GM18502 (cell line): ENCODE measurements around the gene MATN3.

Source experiments
- ATAC-seq: cut with Tn5 transposase; IDR thresholded peaks from one replicate; pipeline ENCODE4 v1.9.1; 2021; ENCODE audit warnings: mild to moderate bottlenecking; ENCODE audit not compliant: unreplicated experiment, poor library complexity

Gene MATN3

DNA sequence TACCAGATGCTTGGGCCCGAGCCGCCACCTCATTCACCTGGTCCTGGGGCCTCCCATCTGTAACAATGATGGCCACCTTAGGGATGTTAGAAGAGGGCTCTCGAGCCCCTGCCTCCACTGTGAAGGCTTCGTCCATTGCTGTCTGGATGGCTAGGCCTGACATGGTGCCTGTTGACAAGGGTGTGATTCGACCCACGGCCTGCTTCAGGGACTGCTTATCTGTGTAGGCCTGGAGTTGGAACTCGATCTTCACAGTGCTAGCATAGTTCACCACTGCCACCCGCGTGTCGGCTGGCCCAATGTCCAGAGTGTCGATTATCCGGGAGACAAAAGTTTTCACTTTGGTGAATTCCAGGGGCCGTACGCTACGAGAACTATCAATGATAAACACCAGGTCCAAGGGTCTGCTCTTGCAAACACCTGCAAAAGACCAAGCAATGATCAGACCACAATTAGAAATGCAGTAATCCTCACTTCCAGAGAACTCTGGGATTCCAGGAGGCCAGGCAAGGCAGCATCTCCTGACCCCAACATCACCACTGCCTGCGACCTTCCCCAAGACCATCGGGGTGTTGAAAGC is 6.5 kb downstream of the MATN3 start:
- no peak for ATAC-seq

DNA sequence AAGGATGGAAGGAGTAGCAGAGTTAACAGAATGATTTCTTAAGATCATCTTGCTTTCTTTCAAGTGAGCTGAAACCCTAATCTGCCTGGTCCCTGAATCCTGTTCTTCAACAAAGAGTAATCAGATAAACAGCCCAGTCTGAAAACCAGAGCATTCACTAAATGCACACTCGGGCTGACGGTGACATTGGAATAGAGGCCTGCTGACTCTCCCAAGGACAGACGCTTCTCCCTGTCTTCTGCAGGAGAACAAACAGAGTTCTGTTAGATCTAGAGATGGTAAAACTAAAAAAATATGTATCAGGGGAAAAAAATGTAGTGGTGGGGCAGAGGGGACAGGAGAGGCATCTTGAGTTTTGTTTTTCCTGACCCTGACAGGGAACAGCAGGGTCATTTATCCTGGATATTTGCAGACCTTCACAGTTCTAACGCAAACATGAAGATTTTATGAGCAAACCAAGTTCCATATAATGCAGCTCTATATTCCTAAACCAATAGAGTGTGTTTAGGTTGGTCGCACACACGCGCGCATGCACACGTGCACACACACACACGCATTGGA is 7.3 kb downstream of the MATN3 start:
- ATAC-seq: no peak

DNA sequence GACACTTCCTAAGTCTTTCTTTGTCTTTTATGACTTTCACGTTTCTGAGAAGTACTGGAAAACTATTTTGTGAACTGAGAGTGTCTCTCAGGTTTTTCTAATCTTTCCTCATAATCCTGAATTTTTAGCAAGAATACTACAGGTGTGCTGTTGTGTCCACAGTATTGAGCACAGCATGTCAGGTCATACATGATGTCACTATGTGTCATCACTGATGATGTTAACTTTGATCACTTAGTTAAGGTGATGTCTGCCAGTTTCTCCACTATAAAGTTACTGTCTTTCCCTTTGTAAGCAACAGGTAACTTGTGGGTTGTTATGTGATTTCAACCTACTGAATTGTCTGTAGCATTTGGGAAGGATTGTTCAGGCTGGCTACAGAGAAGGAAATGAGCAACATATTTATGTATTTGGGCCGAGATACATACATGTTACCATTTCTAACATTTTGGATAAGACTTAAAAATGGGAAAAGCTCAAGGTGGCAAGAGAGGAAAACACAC is 11.1 kb downstream of the MATN3 start:
- ATAC-seq: no peak

DNA sequence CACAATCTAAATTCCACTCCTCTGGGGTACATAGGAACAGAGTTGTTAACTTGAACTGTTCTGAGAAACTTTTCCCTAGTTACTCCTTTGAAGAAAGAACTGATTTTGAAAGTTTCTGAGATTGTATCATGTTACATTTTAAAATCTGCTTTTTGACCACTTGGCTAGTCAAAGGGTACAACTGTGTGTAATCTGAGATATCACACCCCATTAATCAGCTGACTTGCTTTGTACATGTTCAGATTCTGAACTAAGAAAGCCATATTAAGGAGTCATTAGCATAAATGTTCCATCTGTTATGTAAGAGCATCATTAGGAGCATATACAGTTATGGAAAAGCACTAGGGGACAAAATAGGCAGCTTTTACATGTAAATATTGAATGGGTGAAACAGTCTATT is 18.7 kb downstream of the MATN3 start:
- no peak for ATAC-seq

DNA sequence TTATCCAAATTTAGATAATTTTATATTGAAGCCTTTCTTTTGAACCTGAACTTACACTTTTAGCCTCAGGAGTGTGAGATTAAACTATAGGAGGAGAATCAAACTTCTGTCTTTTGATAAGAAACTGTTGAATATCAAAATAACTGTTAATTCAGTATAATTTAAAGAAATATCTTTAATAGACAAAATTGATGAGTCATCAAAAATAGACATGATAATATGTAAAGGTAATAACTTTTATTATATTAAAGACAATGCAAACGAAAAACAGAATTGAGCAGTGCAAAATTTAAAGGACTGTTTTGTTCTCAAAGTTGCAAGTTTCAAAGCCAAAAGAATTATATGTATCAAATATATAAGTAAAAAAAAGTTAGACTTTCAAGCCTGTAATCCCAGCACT is 20.6 kb downstream of the MATN3 start:
- no peak for ATAC-seq

DNA sequence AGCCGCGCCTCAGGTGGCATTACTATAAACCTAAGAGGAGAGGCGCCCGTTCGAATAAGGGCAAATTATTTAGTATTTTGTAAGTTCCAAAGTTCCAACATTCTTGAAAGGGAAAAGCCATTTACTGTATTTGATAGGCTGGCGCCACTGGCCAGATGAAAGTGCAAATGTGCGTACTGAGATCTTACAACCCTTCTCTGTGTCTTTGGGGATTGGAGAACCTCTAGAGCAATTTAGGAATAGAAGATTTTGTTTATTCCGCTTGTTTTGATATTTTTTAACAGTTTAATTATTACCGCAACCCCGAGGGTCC is 22.1 kb downstream of the MATN3 start:
- no peak for ATAC-seq

DNA sequence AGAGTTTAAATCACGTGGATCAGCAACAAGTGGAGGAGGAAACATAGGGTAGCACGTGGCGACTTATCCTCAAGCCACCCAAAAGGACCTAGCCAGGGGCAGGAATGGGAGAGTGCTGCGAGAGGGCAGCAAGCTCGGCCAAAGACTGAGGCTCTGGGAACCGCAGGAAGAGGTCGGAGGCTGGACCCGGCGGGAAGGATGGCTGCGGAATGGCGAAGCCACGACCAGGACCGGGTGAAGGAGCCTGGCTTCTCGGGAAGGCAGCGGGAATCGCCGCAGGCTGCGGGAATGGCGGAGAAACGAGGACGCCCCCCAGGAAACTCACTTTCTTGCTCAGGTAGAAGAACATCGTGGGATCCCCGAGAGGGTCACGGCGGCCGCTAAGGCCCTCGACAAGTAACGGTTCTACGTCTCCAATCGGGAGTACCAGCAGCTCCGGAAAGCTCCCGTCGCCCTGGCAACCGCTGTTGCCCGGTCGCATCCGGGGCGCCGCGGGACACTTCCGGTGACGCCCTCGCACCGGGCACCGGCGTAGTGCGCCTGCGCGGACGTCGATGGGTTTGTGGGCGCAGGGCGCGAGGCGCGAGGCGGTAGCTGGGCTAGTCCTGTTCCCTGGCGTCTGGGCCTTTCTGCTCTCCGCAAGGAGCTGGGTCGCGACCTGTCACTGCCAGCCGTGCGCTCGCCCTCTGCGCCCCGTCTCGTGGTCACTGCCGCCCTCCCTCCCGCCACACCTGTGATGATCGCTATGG is 22.6 kb downstream of the MATN3 start, which contains the start of gene WDR35:
WDR35 (minus strand) TSS at position 439 of the 749 bp plus-strand sequence; CDS start at position 349, 90 bp downstream.
- ATAC-seq: peak; percentile 96

DNA sequence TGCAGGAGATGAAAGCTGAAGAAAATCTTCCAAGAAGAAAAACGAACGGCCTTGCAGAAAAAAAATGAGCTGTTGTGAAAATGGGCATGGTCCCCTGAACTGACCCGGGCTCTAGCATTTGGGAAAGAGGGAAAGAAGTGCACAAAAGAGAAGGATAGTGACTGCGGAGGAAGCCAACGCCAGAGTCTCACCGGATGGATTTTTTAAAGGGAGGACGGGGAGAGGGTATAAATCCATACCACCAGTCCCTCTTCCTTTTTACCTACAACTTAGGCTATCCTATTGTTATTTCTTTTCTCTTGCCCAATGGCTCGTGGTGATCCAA is 23.2 kb downstream of the MATN3 start:
- no peak for ATAC-seq

DNA sequence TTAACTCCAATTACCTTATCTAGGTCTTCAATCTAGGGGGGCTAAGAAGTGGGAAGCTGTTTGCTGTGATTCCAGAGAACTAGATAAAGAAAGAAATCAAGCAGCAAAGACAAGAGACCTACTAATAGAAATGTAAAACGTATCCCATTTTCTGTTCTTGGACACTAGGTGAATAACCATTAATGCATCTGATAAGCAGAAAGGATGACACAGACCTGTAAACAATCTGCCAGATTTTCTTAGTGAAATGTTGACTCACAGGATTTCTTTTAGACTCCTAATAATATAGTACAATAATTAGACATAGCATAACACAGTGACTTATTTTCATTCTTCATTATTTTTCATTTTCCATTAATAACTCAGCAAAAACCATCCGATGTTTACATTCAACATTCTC is 23.9 kb downstream of the MATN3 start:
- no peak for ATAC-seq

DNA sequence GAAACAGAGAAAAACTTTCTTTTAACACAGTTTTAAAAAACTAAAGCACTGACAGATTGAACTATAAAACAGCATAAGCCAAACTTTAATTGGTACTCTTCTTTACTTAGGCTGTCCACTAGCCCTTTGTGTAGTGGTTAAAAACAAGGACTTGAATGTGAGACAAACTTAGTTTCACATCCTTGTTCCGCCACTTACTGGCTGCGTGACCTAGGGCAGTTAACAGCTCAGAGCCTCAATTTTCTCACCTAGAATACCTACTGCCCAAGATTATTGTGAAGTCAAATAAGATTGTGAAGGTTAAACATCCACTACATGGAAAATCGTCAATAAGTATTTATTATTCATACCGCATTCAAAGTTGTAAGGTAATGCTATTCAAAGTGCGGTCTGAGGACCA is 24.5 kb downstream of the MATN3 start:
- ATAC-seq: peak; percentile 51

DNA sequence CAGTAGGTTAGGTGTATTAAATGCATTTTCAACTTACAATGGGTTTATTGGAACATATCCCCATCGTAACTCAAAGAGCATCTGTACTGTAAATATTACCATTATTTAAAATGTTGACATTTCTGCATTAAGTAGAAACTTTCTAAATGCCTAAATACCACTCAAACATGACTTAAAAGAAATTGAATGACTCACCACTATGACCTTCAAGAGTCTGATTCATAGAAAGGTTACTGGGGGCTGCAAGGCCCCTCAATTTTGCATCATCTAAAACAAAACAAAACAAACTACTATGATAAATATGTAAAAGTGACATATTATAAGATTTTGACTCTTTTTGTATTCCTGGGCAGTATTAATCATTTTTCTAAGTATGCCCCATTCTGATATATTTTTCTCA is 30.2 kb downstream of the MATN3 start:
- ATAC-seq: no peak

DNA sequence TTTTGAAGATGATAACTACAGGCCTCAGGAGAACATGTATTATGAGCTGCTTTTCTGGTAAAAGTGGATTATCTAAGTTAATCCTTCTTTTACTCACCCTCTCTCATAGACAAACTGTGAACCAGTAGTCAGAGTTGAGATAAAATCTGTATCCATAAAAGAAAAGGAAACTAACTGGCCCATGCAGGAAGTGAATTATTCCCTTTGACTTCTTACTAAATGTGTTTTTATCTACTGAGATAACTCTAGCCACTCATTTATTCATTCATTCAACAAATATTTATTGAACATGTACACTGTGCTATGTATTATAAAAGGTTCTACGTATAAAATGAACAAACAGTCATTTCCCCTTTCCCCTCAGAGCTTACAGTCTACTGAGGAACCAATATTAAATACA is 32.5 kb downstream of the MATN3 start:
- no peak for ATAC-seq

DNA sequence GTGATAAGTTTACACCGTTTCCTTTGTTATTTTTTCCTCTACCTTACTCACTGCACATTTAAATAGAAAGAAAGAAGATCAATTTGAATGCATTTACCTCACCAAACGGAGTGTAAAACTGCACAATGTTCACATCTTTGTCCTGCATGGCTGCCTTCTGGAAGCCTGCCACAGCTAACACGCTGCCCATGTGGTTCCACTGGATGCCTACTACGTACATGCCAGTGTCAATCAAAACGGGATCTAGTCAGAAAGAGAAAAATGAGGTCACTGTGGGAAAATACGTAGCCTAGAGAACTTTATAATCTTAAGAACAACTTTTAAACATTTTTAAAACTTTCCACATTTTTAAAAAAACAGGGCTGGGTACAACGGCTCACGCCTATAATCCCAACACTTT is 39.0 kb downstream of the MATN3 start:
- no peak for ATAC-seq

DNA sequence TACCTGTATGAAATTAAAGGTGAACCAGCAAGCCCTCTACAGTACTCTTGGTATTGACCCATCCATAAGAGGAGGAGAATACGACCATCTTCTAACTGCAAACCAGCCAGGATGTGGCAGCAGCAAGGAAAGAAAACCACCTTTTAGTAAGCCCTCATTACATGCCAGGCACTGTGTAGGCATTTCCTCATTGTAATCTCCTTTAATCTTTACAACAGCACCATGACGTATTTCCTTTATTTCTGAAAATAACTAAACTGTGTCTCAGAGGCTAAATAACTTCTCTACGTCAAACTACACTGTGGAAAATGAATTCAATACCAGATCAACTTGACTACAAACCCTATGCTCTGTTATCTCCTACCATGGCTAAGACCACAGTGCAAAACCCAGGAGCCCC is 40.8 kb downstream of the MATN3 start:
- ATAC-seq: no peak

DNA sequence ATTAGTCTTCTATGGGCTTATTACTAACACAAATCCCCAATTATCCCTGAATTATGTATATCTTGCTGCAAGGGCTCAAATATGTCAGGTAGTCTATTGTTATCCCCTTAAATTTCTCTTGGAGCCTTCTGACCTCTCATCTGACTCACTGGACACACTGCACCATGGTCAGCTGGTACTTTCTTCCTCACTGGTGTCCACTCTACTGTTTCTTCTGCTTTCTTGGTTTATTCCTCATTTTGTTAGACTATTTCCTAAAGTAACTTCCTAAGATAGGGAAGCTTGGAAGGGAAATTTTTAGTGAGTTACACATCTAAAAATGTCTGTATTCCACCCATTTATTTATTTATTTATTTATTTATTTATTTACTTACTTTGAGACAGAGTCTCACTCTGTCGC is 49.1 kb downstream of the MATN3 start:
- no peak for ATAC-seq

DNA sequence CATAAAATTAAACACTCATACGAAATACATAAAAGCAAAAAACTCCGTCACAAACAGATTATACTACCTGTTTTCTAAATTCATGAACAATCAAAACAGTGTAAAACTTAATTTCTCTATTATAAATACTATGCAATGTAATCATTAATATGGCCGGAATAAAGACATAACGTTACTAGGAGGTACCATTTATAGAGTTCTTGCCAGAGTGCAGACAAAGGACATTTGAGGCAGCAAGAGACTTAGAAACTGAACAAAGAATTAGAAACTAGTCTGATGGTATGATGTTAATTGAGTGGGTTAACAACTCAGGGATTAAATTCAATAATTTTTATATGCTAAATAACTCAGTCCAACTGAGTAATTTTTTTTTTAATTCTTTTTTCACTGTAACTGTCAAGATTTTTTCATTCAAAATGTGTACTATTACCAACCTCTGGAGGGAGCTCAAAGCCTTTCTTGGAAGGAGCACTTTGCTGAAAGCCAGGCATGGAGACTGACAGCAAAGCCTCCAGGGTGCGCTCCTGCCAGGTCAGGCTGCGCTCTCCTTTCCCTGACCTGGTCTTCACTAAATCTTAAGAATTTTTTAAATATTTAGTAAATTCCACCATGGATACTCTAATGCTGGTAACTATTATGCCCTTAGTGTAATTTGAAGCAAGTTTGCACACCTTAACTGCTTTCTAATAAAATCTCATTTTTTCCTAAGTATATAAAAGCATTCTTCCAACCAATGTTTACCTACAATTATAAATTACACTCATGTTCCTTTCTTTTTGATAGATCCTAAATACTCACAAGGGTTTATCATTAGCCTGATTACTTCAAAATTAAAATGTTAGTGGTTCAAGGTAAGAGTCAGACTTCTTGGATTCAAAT is 56.7 kb downstream of the MATN3 start:
- peak; percentile 93 for ATAC-seq

DNA sequence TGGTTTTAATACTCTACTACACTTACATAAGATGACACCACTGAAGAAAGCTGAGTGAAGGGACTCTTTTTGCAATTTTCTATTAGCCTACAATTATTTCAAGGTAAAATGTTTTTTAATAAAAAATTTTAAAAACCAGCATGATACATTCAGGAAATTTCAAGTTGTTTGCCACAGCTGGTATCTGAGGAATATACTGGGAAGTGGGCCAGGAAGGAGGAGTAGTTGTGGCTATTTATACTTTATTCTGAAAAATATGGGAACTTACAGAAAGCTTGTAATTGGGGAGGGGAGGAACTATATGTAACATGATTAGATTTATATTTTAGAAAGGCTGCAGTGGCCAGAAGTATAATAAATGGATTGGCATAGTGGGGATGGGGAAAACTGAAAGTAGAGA is 63.4 kb downstream of the MATN3 start:
- no peak for ATAC-seq

DNA sequence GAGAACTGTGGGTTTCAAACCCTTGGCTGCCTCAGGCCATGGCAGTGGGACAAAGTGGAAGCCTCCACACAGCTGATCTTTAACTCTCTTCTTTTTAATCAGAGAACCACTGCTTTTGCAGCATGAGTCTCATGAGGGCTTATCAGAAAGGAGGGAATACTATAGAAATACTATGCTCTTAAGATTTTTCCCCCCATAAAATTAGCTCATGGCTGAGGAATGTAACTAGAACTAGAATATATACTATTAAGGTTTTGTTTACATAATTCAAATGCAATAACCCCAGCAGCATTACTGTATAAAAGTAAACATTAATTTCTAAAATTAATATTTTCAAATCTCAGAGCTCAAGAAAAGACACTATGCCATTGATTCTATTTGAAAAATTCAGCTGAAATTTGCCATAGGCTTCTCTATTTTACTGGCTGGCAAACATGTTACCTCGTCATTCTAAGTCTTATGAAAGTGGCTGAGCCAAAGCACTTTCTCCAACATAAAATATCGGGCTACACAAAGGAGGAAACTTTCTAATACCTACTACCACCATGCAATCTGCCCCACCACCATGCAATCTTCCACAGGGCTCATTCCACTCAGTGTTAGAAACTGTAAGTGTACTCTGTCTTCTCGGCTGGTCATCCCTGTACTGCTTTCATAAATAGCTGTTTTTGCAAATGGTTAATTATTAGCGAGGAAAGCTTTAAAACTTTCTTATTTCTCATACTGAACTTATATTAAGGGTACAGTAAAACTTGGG is 65.1 kb downstream of the MATN3 start:
- ATAC-seq: no peak

DNA sequence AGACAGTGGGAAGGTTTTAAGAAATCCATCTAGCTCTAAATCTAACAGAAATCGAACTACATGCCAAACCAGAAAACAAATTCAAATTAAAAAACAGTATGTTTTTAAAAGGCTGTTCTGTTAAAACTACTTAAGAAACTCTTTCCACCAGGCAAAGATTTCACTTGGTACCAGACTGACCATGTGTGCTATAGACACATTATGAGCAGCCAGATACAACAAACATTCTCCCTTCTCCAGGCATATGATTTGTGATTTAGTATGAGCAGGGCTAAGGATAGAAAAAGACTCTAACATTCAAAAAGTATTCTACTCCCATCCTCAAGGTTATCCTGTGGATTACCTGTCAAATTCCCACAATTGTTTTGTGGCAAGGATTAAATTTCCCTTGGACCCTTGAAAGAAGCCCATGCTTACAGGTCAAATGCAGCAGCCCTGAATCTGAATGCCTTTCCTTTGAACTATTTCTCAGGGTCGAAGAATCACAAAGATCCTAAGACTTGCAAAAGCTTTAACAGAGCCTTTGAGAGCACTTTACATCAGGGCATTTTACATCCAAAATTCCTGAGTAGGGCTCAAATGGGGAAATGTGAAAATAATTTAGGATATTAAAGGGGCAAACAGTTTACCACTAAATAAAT is 68.1 kb downstream of the MATN3 start:
- no peak for ATAC-seq

DNA sequence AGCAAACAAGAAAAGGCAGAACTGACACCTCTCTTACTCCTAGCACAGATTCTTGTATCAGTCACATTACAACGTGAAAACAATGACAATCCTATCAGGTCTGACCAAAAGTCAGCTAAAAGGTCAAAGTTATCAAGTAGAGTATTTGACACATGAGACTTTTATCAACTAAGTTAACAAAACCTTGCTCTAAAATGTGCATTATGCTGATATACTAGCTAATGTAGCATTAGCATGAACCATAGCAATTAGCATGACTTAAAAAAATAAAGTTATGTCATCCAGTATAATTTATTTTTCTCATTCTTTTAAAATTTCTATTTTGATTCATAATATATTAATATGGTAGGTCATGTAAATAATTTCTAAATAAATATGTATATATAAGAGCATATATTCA is 69.3 kb downstream of the MATN3 start:
- no peak for ATAC-seq
